Activated CD8-positive, alpha-beta T cell treated with anti-CD3 and anti-CD28 coated beads, Interleukin-2, amount 10 ng/mL, durations not matched to agents 7 days and 5 days (primary cell): Measurements from ENCODE around the gene GFPT2. TPM values are rescaled to one million over a fixed set of nuclear protein-coding genes. Genes with fewer than 3 reads are reported as not detected.

Experiments
- ATAC-seq: fragments of 150-1000 bp; cut with Tn5 transposase; one replicate; pipeline ENCODE4 v1.10.0; 2021; ENCODE audit warnings: moderate library complexity
- CTCF ChIA-PET: fragments of 350-600 bp; sonication (Branson Sonifier 250); formaldehyde crosslinking; loops from one replicate; lab custom pipeline; 2021; ENCODE audit warnings: antibody characterized with exemption; lab: Charles Lee
- POLR2A ChIA-PET: fragments of 350-600 bp; sonication (Branson Sonifier 250); formaldehyde crosslinking; loops from one replicate; lab custom pipeline; 2021; ENCODE audit warnings: antibody characterized with exemption; lab: Charles Lee
- DNase-seq: peaks from one replicate; pipeline ENCODE4 v3.0.0-alpha.2; 2020
- H3K27ac Mint-ChIP-seq: one replicate; pipeline ENCODE4 v1.8.0; 2021; ENCODE audit warnings: mild to moderate bottlenecking, mixed read lengths
- H3K27me3 Mint-ChIP-seq: one replicate; pipeline ENCODE4 v1.8.0; 2021; ENCODE audit warnings: low read depth, mixed read lengths
- H3K36me3 Mint-ChIP-seq: one replicate; pipeline ENCODE4 v1.8.0; 2021; ENCODE audit warnings: low read depth, mixed read lengths
- H3K4me1 Mint-ChIP-seq: one replicate; pipeline ENCODE4 v1.8.0; 2021; ENCODE audit warnings: low read depth, mixed read lengths
- H3K4me3 Mint-ChIP-seq: one replicate; pipeline ENCODE4 v1.8.0; 2021; ENCODE audit warnings: mild to moderate bottlenecking, mixed read lengths
- H3K9me3 Mint-ChIP-seq: one replicate; pipeline ENCODE4 v1.8.0; 2022; ENCODE audit warnings: mixed read lengths; ENCODE audit not compliant: insufficient read depth
- total RNA-seq, 2 experiments: library from RNA; stranded (reverse); gene quantifications; one replicate each; pipeline ENCODE4 v1.2.3, GENCODE V29; 2021

GFPT2 gene
- total RNA-seq, 2 experiments from 2014 or later: 0.13 TPM; not detected in 1

DNA sequence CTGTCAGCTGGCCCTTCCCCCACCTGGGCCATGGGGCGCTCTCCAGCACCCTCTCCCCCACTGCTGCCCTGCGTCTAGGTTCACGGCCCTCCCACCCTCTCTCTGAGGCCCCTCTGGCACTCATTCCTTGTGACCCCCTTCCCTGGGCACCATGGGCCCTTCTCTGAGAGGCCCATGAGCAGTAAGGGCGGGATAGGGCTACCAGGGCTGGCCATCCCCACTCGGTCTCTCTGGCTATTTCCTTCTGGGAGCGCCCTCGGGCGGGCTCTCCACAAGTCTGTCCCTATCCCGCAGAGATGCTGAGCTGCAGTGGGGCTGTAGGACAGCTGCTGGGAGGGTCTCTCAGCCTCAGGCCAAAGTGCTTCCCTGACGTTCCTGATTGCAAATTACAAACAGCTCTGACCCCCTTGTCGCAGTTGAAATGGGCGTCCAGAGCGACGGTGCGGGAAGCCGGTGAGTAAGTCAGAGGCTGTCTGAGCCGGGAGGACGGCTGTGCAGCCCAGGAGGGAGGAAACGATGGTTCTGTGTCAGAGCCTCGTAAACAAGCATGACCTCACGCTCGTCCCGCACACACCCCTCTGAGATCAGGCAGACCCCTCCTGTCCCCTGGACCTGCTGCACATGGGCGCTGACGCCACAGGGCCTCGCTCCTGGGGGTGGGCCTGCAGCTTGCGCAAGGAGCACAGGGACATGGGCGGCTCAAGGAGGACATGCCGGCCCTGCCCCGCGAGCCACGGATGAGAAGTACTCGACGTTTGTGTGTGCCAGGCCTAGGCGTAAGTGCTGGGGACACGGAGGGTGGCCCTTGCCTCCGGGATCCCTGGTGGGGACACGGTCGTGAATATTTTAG, 36.3 kb upstream of the GFPT2 start:
- ChIA-PET POLR2A (no interaction called here), CTCF (no interaction called here)

DNA sequence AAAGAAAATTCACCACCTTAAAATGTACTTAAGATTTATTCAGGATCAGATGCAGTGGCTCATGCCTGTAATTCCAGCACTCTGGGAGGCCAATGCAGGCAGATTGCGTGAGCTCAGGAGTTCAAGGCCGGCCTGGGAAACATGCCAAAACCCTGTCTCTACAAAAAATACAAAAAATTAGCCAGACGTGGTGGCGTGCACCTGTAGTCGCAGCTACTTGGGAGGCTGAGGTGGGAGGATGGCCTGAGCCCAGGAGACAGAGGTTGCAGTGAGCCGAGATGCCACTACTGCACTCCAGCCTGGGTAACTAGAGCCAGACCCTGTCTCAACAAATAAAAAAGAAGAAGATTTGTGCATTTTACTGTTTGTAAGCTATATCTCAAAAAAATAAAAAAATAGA, 34.7 kb upstream of the GFPT2 start:
- H3K27me3 Mint-ChIP-seq: no peaks in the 10 kb centered on the region
- CTCF ChIA-PET: no interaction called here

More for the DNA sequence above, 36.3 kb upstream of the GFPT2 start:
- DNase-seq (no peak), ATAC-seq (no peak)
- H3K4me1 Mint-ChIP-seq: no peaks in the 10 kb centered on the region
- no peaks in the 10 kb centered on the region for H3K27me3 Mint-ChIP-seq
- no peak overlapping the region for H3K4me3 Mint-ChIP-seq
- no peak overlapping the region for H3K27ac Mint-ChIP-seq
- H3K36me3 Mint-ChIP-seq: no peaks in the 10 kb centered on the region
- no peaks in the 10 kb centered on the region for H3K9me3 Mint-ChIP-seq

DNA sequence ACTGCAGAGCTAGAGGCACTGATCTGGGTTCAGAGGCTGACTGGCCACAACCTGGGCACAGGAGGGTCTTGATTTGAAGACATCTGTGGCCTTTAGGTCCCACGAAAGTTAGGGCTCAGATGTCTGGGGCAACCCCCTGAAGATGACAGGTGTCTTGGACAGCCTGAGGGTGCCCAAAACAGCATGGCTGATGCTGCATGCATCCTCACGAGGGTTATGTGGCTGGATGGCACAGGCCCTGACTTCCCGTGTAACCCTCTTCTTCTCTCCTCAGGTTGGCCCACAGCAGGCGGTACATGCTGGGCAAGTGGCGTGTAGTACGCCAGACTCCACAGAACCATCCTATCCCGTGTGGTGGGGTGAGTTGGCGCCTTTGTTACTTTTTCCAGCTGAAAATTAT, 29.8 kb upstream of the GFPT2 start:
- CTCF ChIA-PET: interaction anchor here (0.8 kb wide), 1 partner anchor 54 kb away, joined by 3 read pairs; no protein-coding TSS in a partner anchor
- H3K4me3 Mint-ChIP-seq: no peak overlapping the region
- H3K36me3 Mint-ChIP-seq: no peaks in the 10 kb centered on the region
- ATAC-seq (no peak), DNase-seq (no peak)
- POLR2A ChIA-PET: no interaction called here
- H3K9me3 Mint-ChIP-seq: no peaks in the 10 kb centered on the region
- H3K27me3 Mint-ChIP-seq: no peaks in the 10 kb centered on the region
- no peaks in the 10 kb centered on the region for H3K4me1 Mint-ChIP-seq
- H3K27ac Mint-ChIP-seq: no peak overlapping the region

More for the DNA sequence above, 34.7 kb upstream of the GFPT2 start:
- H3K27ac Mint-ChIP-seq: no peak overlapping the region
- DNase-seq (no peak), ATAC-seq (no peak)
- H3K4me1 Mint-ChIP-seq: no peaks in the 10 kb centered on the region
- H3K9me3 Mint-ChIP-seq: no peaks in the 10 kb centered on the region
- no peaks in the 10 kb centered on the region for H3K36me3 Mint-ChIP-seq
- POLR2A ChIA-PET: interaction anchor here (0.6 kb wide), 2 partner anchors 254 to 686 kb away, joined by 3 read pairs; no protein-coding TSS in a partner anchor
- H3K4me3 Mint-ChIP-seq: no peak overlapping the region

DNA sequence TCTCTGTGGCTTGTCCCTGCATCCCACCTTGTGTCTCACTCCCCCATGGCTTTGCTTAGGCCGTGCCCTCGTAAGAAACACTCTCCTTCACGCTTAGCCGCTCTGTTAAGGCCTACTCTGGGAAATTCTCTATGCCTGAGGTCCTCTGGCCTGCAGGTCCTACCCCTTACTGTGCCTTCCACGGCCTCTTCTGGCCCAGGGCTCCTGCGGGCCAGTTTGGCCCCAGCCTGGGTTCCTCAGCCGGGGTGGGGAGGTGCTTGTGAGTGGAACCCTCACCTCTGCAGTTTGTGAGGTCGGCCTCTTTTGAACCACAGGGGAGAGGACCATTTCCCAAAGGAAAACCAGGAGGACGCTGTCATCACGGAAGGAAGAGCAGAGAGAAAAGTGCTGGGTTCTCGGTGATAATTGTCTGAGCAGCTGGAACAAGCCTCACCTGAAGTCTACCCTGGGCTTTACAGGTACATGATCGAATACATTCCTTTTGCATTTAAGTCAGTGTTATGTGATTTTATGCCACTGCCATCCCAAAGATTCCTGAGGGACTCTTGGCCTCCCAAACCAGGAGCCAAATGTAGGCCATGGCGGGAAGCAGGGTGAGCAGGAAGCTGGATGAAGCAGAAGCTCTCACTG, 28.8 kb upstream of the GFPT2 start:
- ATAC-seq: no peak
- H3K36me3 Mint-ChIP-seq: no peaks in the 10 kb centered on the region
- POLR2A ChIA-PET: no interaction called here
- no peak overlapping the region for H3K4me3 Mint-ChIP-seq
- H3K9me3 Mint-ChIP-seq: no peaks in the 10 kb centered on the region
- DNase-seq: no peak
- H3K27me3 Mint-ChIP-seq: no peaks in the 10 kb centered on the region
- H3K27ac Mint-ChIP-seq: no peak overlapping the region
- H3K4me1 Mint-ChIP-seq: no peaks in the 10 kb centered on the region
- CTCF ChIA-PET: no interaction called here

DNA sequence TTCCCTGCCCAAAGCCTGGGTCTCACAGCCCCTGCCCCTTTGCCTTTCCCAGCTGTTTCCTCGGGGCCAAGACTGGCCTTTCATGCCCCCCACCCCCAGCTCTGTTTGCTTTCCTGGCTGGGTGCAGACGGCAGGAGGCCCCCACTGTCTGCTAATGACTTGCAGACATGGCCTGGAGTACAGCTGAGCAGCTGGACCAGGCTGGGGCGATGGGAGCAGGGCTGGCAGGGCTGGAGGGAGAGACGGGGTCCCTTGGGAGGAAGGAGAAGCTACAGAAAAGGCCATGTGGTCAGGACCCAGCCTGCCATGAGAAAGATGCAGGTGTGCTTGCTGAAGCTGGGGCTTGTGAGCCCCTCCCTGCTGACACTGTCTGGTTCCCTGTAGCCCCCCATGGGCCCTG, 28.3 kb upstream of the GFPT2 start:
- POLR2A ChIA-PET: no interaction called here
- CTCF ChIA-PET: interaction anchor here (1.2 kb wide), 1 partner anchor 53 kb away, joined by 4 read pairs; no protein-coding TSS in a partner anchor
- H3K9me3 Mint-ChIP-seq: no peaks in the 10 kb centered on the region
- H3K4me1 Mint-ChIP-seq: no peaks in the 10 kb centered on the region
- no peaks in the 10 kb centered on the region for H3K27me3 Mint-ChIP-seq
- H3K27ac Mint-ChIP-seq: no peak overlapping the region
- no peaks in the 10 kb centered on the region for H3K36me3 Mint-ChIP-seq
- ATAC-seq: no peak
- no peak overlapping the region for H3K4me3 Mint-ChIP-seq
- no peak for DNase-seq

DNA sequence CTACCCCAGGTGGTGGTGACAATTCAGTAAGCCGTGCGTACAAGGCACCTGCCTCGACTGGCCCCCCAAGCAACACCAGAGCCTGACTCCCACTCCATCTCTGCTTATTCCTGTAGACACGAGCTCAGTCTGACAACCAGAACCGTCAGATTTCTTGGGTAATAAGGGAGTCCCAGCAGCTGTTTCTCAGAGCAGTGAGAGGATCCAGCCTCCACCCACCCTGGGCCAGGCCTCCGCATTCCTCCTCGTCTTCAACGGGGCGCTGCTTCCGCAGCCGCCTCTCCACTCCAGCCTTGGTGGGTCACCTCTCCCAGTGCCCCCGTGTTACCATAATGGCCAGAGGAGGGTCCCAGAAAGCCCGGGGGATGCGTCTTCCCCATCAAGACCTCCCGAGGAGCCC, 27.7 kb upstream of the GFPT2 start:
- H3K9me3 Mint-ChIP-seq: no peaks in the 10 kb centered on the region
- no peak overlapping the region for H3K27ac Mint-ChIP-seq
- no peaks in the 10 kb centered on the region for H3K4me1 Mint-ChIP-seq
- no peaks in the 10 kb centered on the region for H3K27me3 Mint-ChIP-seq
- no peaks in the 10 kb centered on the region for H3K36me3 Mint-ChIP-seq
- H3K4me3 Mint-ChIP-seq: no peak overlapping the region
- ChIA-PET POLR2A (no interaction called here), CTCF (interaction anchor here (1.2 kb wide), 1 partner anchor 52 kb away, joined by 4 read pairs; no protein-coding TSS in a partner anchor)
- DNase-seq (no peak), ATAC-seq (no peak)

DNA sequence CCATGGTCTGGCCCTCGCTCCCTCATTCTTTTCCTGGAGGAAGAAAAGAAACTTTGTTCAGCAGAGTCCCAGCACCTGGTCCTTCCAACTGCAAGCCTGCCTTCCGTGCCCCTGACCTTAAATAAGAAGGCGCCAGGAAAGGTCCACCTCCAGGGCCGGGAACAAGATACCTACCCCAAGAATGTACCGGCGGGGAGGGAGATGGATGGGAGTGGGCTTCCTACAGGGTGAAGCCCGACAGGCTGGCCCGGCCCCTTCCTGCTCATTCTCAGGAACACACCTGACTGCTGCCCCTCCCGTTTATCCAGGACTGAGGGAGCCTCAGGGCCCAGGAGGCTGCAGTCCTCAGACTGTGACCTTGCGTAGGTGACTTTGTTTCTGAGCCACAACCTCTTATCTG, 27.3 kb upstream of the GFPT2 start:
- H3K4me3 Mint-ChIP-seq: no peak overlapping the region
- DNase-seq: no peak
- no peaks in the 10 kb centered on the region for H3K4me1 Mint-ChIP-seq
- ATAC-seq: no peak
- ChIA-PET CTCF (interaction anchor here (1.2 kb wide), 1 partner anchor 52 kb away, joined by 4 read pairs; no protein-coding TSS in a partner anchor), POLR2A (no interaction called here)
- no peaks in the 10 kb centered on the region for H3K27me3 Mint-ChIP-seq
- H3K9me3 Mint-ChIP-seq: no peaks in the 10 kb centered on the region
- H3K27ac Mint-ChIP-seq: no peak overlapping the region
- no peaks in the 10 kb centered on the region for H3K36me3 Mint-ChIP-seq

DNA sequence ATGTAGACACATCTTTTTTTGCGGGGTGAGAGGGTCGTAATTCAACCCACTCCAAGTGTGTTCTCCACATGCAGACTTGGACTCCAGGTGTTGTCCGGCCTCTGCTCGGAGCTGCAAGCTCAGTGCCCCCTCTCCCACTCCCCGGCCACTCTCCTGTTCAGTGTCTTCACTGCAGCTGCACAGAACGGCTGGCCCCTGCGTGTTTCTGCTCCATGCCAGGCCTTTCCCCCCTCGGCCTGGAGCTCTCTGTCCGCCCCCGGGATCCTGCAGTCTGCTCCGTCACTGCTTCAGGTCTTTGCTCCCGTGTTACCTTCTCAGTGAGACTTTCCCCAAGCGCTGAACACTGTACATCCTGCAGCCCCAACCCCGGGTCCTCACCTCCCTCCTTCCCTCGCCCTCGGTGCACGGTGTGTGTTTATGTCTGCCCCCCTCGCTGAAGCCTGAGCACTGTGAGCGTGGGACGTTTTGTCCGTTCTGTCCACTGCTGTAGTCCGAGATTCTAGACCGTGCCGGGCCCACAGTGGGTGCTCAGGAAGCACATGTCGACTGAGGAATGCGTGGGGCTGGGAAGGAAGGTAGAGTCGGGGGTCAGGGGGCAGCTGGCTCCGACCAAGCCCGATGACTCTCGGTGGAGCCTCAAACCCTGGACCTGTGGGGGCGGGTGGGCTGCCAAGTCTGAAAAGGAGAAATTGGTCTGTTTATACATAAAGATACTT, 26.4 kb upstream of the GFPT2 start:
- Mint-ChIP-seq H3K27me3 (no peaks in the 10 kb centered on the region), H3K27ac (no peak overlapping the region)
- ATAC-seq: no peak

DNA sequence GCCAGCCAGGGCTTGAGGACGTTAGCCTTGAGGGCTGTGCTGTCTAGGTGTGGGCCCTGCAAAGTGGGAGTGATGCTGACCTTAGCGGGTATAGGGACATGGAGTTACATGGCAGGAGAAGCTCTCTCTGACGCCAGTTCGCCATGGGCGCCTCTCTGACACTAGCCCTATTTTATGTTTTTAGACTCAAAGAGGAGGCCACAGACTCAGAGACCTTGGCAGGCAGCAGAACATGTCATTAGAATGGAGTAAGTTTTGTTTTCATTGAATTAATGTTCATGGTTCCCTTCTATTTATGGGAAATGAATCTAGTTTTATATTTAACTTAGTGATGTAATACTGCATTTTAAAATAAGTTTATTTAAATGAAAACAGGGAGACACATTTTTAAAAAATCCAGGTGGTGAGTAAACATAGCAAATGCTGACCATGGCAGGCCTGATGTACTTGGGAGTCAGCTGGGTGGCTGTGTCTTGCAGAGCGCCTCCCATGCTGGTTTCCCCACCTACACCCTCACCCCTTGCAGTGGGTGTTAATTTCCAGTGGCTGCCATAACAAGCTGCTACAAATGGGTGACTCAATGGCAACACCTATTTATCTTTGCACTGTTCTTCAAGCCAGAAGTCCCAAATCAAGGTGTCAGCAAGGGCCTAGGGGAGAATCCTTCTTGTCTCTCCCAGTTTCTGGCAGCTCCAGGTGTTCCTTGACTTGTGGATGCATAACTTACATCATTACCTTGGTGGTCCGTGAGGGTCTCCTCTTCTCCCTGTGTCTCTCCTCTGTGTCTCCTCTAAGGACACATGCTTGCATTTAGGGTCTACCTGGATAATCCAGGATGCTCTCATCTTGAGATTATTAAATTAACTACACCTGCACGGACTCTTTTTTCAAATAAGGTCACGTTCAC, 25.6 kb upstream of the GFPT2 start:
- ChIA-PET CTCF (interaction anchor here (0.7 kb wide), 1 partner anchor 50 kb away, joined by 3 read pairs; no protein-coding TSS in a partner anchor), POLR2A (no interaction called here)
- no peak for ATAC-seq
- H3K4me3 Mint-ChIP-seq: no peak overlapping the region
- no peak overlapping the region for H3K27ac Mint-ChIP-seq
- H3K36me3 Mint-ChIP-seq: no peaks in the 10 kb centered on the region
- H3K4me1 Mint-ChIP-seq: no peaks in the 10 kb centered on the region
- no peaks in the 10 kb centered on the region for H3K9me3 Mint-ChIP-seq
- DNase-seq: no peak
- no peaks in the 10 kb centered on the region for H3K27me3 Mint-ChIP-seq

More for the DNA sequence above, 26.4 kb upstream of the GFPT2 start:
- Mint-ChIP-seq H3K36me3 (no peaks in the 10 kb centered on the region), H3K9me3 (no peaks in the 10 kb centered on the region), H3K4me3 (no peak overlapping the region), H3K4me1 (no peaks in the 10 kb centered on the region)
- DNase-seq: no peak
- POLR2A ChIA-PET: no interaction called here
- CTCF ChIA-PET: no interaction called here

DNA sequence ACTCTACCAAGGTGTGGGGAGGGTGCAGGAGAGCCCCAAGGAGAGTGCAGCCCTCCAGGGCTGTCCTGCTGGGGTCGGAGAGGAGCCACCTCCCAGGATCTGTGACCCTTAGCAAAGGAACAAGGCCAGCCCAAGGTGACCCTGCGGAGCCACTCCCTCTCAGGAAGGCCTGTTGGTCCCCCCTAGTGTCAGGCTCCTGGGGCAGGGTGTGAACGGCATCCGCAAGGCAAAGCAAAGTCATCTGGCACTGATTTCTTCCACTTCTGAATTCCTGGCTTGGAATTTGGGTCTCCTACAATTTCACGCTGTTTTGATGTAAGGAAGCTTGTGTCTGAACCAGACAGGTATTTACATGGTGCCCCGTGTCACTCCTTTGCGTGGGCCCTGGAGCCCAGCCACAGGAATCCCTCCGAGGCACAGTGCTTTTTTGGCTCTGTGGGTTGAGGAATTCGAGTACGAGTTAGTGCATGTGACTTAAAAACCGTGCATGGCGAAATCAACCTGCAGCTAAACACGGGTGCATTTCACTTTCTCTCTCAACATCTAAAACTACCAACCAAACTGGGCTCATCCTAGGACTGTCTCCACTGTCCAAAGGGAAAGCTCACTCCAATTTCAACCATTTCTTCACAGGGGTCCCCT, 24.5 kb upstream of the GFPT2 start:
- Mint-ChIP-seq H3K27me3 (no peaks in the 10 kb centered on the region), H3K36me3 (no peaks in the 10 kb centered on the region)
- CTCF ChIA-PET: interaction anchor here (0.7 kb wide), 1 partner anchor 49 kb away, joined by 3 read pairs; no protein-coding TSS in a partner anchor

DNA sequence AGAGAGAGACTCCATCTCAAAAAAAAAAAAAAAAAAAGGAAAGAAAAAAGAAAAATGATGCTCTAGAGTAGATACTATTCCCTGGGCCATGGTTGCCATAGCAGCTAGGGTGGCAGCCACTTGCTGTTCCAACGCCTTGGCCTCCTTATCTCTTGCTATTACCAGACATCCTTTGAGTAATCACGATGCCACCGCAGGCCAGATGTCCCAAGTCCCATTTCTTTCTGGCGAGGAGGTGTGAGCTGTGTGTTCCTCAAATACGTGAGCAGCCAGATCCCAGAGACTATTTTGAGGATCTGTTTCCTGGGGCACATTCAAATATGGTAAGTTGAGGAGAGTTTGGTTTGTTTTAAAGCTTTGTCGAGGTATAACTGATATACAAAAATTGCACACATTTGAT, 23.4 kb upstream of the GFPT2 start:
- no peaks in the 10 kb centered on the region for H3K9me3 Mint-ChIP-seq
- POLR2A ChIA-PET: no interaction called here
- H3K4me1 Mint-ChIP-seq: no peaks in the 10 kb centered on the region

More for the DNA sequence above, 24.5 kb upstream of the GFPT2 start:
- Mint-ChIP-seq H3K4me3 (no peak overlapping the region), H3K27ac (no peak overlapping the region), H3K9me3 (no peaks in the 10 kb centered on the region), H3K4me1 (no peaks in the 10 kb centered on the region)
- POLR2A ChIA-PET: no interaction called here
- DNase-seq: no peak
- ATAC-seq: no peak

More for the DNA sequence above, 23.4 kb upstream of the GFPT2 start:
- Mint-ChIP-seq H3K36me3 (no peaks in the 10 kb centered on the region), H3K27ac (no peak overlapping the region), H3K4me3 (no peak overlapping the region), H3K27me3 (no peaks in the 10 kb centered on the region)
- ATAC-seq (no peak), DNase-seq (no peak)
- CTCF ChIA-PET: no interaction called here
